ENCODE results near the gene PPP1R8. TPM values are rescaled to one million over a fixed set of nuclear protein-coding genes. Genes with fewer than 3 reads are reported as not detected.

Gene PPP1R8
- total RNA-seq, 4 donors from 2014 or later, result 33.2 to 51.6 (median 42.0) TPM

GRCh38 chr1:27879374-27880082 lies 48.9 kb downstream of the PPP1R8 start:
- Histone ChIP-seq H3K4me1 (no peaks in the 10 kb centered on the region), H3K27me3 (peaks cover 0 to 14% (median 0%) of the 10 kb centered on the region in 4 donors), H3K4me3 (no peak overlapping the region), H3K27ac (replicated peaks in 1 of 4) (no peak overlapping the region), H3K36me3 (peaks cover 0 to 17% (median 0%) of the 10 kb centered on the region in 4 donors), H3K9me3 (no peaks in the 10 kb centered on the region)
- TF ChIP-seq POLR2A (IDR thresholded peaks at IDR 0.05; ENCODE audit: low read depth) (no peak), EP300 (IDR thresholded peaks at IDR 0.05) (no peak), POLR2AphosphoS5 (IDR thresholded peaks at IDR 0.05) (no peak), CTCF (IDR thresholded peaks at IDR 0.05) (no peak)
- 56% methylated on average over 1 of the region's 10 CpGs for WGBS
- intact Hi-C loops (cut with DNase I), result no loop called here
- DNase-seq (ENCODE audit: extremely low spot score), result no peak

- 87% methylated on average over 4 of the region's 6 CpGs for WGBS
- H3K36me3 ChIP-seq, result peaks cover 0 to 25% (median 5%) of the 10 kb centered on the region in 4 donors
- no peak for DNase-seq (ENCODE audit: extremely low spot score)
- no peaks in the 10 kb centered on the region for H3K9me3 ChIP-seq
- no peak overlapping the region for H3K4me3 ChIP-seq
- no peak overlapping the region for H3K27ac ChIP-seq (replicated peaks in 1 of 4)
- TF ChIP-seq POLR2AphosphoS5 (IDR thresholded peaks at IDR 0.05) (no peak), CTCF (IDR thresholded peaks at IDR 0.05) (no peak), EP300 (IDR thresholded peaks at IDR 0.05) (no peak), POLR2A (IDR thresholded peaks at IDR 0.05; ENCODE audit: low read depth) (no peak)
- intact Hi-C loops (cut with DNase I), result no loop called here
- peaks cover 0 to 14% (median 0%) of the 10 kb centered on the region in 4 donors for H3K27me3 ChIP-seq
- no peaks in the 10 kb centered on the region for H3K4me1 ChIP-seq
Measured at GRCh38 chr1:27882543-27882903, 51.9 kb downstream of the PPP1R8 start.

GRCh38 chr1:27883536-27883935 lies 53.0 kb downstream of the PPP1R8 start:
- WGBS, result 88% methylated on average over 13 of the region's 13 CpGs
- no peaks in the 10 kb centered on the region for H3K4me1 ChIP-seq
- H3K36me3 ChIP-seq, result peaks cover 0 to 28% (median 5%) of the 10 kb centered on the region in 4 donors
- intact Hi-C loops (cut with DNase I), result no loop called here
- no peak overlapping the region for H3K4me3 ChIP-seq
- H3K27me3 ChIP-seq, result peaks cover 0 to 14% (median 0%) of the 10 kb centered on the region in 4 donors
- peak overlapping the region in 2 of 4 donors; percentile 34 to 51 for H3K27ac ChIP-seq (replicated peaks in 1 of 4)
- no peaks in the 10 kb centered on the region for H3K9me3 ChIP-seq
- TF ChIP-seq POLR2AphosphoS5 (IDR thresholded peaks at IDR 0.05), result no peak
- TF ChIP-seq CTCF (IDR thresholded peaks at IDR 0.05), result no peak
- no peak for TF ChIP-seq POLR2A (IDR thresholded peaks at IDR 0.05; ENCODE audit: low read depth)
- no peak for TF ChIP-seq EP300 (IDR thresholded peaks at IDR 0.05)
- DNase-seq (ENCODE audit: extremely low spot score), result no peak

- H3K36me3 ChIP-seq, result peaks cover 0 to 33% (median 7%) of the 10 kb centered on the region in 4 donors
- peak overlapping the region; percentile 7 to 51 (median 39) for H3K27ac ChIP-seq (replicated peaks in 1 of 4)
- peaks cover 0 to 10% (median 0%) of the 10 kb centered on the region in 4 donors for H3K27me3 ChIP-seq
- no peak overlapping the region for H3K4me3 ChIP-seq
- H3K9me3 ChIP-seq, result no peaks in the 10 kb centered on the region
- WGBS, result 85% methylated on average over 23 of the region's 24 CpGs
- TF ChIP-seq CTCF (IDR thresholded peaks at IDR 0.05) (no peak), POLR2A (IDR thresholded peaks at IDR 0.05; ENCODE audit: low read depth) (no peak), EP300 (IDR thresholded peaks at IDR 0.05) (no peak), POLR2AphosphoS5 (IDR thresholded peaks at IDR 0.05) (no peak)
- intact Hi-C loops (cut with DNase I), result no loop called here
- no peaks in the 10 kb centered on the region for H3K4me1 ChIP-seq
- DNase-seq (ENCODE audit: extremely low spot score), result no peak
Measured at GRCh38 chr1:27884006-27884954, 53.7 kb downstream of the PPP1R8 start.
